Calu3 (cell line): Measurements from ENCODE around the gene CCND3. TPM values are rescaled to one million over a fixed set of nuclear protein-coding genes. Genes with fewer than 3 reads are reported as not detected.
"Not testable (repeated sequence)": the region's sequence is repeated elsewhere in the genome, so short reads cannot be mapped to it uniquely, and the experiment has no call there.

Experiments used
- BruUV-seq: library from RNA; stranded (reverse); fragments of 400-500 nt; replicated peaks from 2 replicates; lab custom pipeline; 2021; lab: Mats Ljungman, UMichigan
- CTCF ChIA-PET: fragments of 300-600 bp; sonication (Branson Sonifier 250); formaldehyde crosslinking; loops from one replicate; lab custom pipeline; 2022; ENCODE audit warnings: antibody characterized with exemption; lab: Charles Lee
- DNase-seq: peaks from one replicate; pipeline ENCODE4 v3.0.0; 2022
- H3K27ac Mint-ChIP-seq: one replicate; pipeline ENCODE4 v1.8.0; 2022; ENCODE audit warnings: mixed read lengths; ENCODE audit not compliant: unreplicated experiment
- H3K27me3 Mint-ChIP-seq: one replicate; pipeline ENCODE4 v1.8.0; 2022; ENCODE audit warnings: mixed read lengths; ENCODE audit not compliant: unreplicated experiment
- H3K36me3 Mint-ChIP-seq: one replicate; pipeline ENCODE4 v1.8.0; 2022; ENCODE audit warnings: mild to moderate bottlenecking, moderate library complexity, mixed read lengths; ENCODE audit not compliant: insufficient read depth, unreplicated experiment
- H3K4me1 Mint-ChIP-seq: one replicate; pipeline ENCODE4 v1.8.0; 2022; ENCODE audit warnings: mild to moderate bottlenecking, low read depth, mixed read lengths; ENCODE audit not compliant: unreplicated experiment
- H3K4me3 Mint-ChIP-seq: one replicate; pipeline ENCODE4 v1.8.0; 2022; ENCODE audit warnings: mild to moderate bottlenecking, low read depth, moderate library complexity, mixed read lengths; ENCODE audit not compliant: unreplicated experiment
- H3K9me3 Mint-ChIP-seq: one replicate; pipeline ENCODE4 v1.8.0; 2022; ENCODE audit warnings: low read depth, mixed read lengths; ENCODE audit not compliant: unreplicated experiment
- CTCF ChIP-seq: fragments of 200-600 bp; IDR thresholded peaks from one replicate; pipeline ENCODE4 v1.8.0; 2022; ENCODE audit warnings: antibody characterized with exemption; ENCODE audit not compliant: unreplicated experiment
- intact Hi-C: fragments of 100-400 bp; cut with micrococcal nuclease; formaldehyde crosslinking; loops from one replicate; pipeline ENCODE4 v1.10.0; 2022; ENCODE audit not compliant: unreplicated experiment
- total RNA-seq: library from RNA; stranded (reverse); gene quantifications from 2 replicates; pipeline ENCODE4 v1.2.3, GENCODE V29; 2022

CCND3 gene
- total RNA-seq, 1 experiment from 2014 or later = 77.4 TPM

GRCh38 chr6:41947581-41948220 is 6.1 kb upstream of the CCND3 start:
- DNase-seq = no peak
- TF ChIP-seq CTCF = no peak
- H3K36me3 Mint-ChIP-seq = no peaks in the 10 kb centered on the region
- CTCF ChIA-PET = interaction anchor here (0.6 kb wide), 1 partner anchor 66 kb away, joined by 4 read pairs; no protein-coding TSS in a partner anchor
- no peaks in the 10 kb centered on the region for H3K4me1 Mint-ChIP-seq
- no peaks in the 10 kb centered on the region for H3K9me3 Mint-ChIP-seq
- H3K27me3 Mint-ChIP-seq = no peaks in the 10 kb centered on the region
- no TSS peak for BruUV-seq
- no peak overlapping the region for H3K4me3 Mint-ChIP-seq
- no peak overlapping the region for H3K27ac Mint-ChIP-seq
- intact Hi-C loops = no loop called here

- H3K27ac Mint-ChIP-seq = no peak overlapping the region
Observed at GRCh38 chr6:41943456-41943855, 1.8 kb upstream of the CCND3 start.

DNA sequence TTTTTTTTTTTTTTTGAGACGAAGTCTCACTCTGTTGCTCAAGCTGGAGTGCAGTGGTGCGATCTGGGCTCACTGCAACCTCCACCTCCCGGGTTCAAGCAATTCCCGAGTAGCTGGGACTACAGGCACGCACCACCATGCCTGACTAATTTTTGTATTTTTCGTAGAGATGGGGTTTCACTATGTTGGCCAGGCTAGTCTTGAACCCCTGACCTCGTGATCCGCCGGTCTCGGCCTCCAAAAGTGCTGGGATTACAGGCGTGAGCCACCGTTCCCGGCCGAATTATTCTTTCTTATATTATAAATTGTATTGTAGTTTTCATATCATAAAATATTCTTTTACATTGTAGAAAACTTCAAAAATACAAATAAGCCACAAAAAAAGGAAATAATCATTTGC is 1.3 kb upstream of the CCND3 start:
- Mint-ChIP-seq H3K4me1 (peaks cover 22% of the 10 kb centered on the region), H3K36me3 (peaks cover 28% of the 10 kb centered on the region)
- H3K9me3 Mint-ChIP-seq, DNase-seq, H3K4me3 Mint-ChIP-seq, BruUV-seq, H3K27ac Mint-ChIP-seq, H3K27me3 Mint-ChIP-seq: not testable (repeated sequence)
- intact Hi-C loops = loop anchor here (2.0 kb wide), 1 partner anchor 24 kb away; no protein-coding TSS in a partner anchor
- CTCF ChIA-PET = interaction anchor here (0.7 to 1.6 kb wide), 2 partner anchors 25 to 242 kb away, joined by 4 read pairs; no protein-coding TSS in a partner anchor

More at GRCh38 chr6:41943456-41943855, 1.8 kb upstream of the CCND3 start:
- intact Hi-C loops = loop anchor here (2.0 kb wide), 1 partner anchor 23 kb away; no protein-coding TSS in a partner anchor
- H3K36me3 Mint-ChIP-seq = peaks cover 28% of the 10 kb centered on the region
- DNase-seq = no peak
- peaks cover 22% of the 10 kb centered on the region for H3K4me1 Mint-ChIP-seq
- H3K27me3 Mint-ChIP-seq = no peaks in the 10 kb centered on the region
- CTCF ChIA-PET = no interaction called here
- TF ChIP-seq CTCF = no peak
- H3K4me3 Mint-ChIP-seq = no peak overlapping the region
- H3K9me3 Mint-ChIP-seq = no peaks in the 10 kb centered on the region
- BruUV-seq = no TSS peak

DNA sequence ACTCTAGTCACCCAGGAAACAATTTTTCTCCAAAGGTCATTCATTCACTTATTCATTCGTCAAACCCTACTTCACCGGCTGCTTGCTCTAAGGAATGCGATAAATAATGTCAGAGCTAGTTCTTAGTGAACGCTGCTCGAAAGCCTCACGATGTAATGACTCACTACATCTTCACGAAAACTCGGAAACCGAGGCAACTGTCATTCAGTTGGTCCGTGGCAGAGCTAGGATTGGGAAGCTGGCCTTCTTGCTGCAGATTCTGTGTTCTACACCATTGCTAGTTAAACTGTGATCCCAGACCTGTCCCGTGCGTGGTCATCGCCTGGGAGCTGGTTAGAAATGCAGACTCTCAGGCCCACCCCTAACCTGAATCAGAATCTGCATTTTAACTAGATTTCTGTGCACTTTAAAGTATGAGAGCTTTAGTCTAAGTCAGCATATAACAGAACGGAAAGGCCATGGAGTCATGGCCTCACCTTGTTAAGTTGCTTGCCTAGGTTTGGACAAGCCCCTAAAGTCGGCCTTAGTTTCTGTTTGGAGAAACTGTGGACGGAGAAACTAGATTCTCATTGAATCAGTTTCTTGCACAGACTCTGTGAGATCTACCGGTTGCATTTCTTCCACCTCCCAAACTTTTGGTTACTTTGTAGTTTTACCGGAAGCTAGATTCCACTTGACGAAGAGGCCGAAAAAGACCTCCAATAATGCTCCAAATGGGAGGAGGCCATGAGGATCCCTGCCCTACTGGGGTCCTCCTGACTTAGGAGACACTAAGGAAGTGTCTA is 651 bp upstream of the CCND3 start:
- intact Hi-C loops = loop anchor here (2.0 kb wide), 1 partner anchor 25 kb away; no protein-coding TSS in a partner anchor
- TSS peak; percentile 56 for BruUV-seq
- CTCF ChIA-PET = interaction anchor here (0.7 to 1.6 kb wide), 5 partner anchors 20 to 241 kb away, joined by 3 to 5 read pairs (median 4); partner anchors contain the start of genes BYSL, MED20 and TOMM6

More for the DNA sequence above, 651 bp upstream of the CCND3 start:
- H3K27ac Mint-ChIP-seq = peak overlapping the region; percentile 93
- TF ChIP-seq CTCF = no peak
- peaks cover 22% of the 10 kb centered on the region for H3K4me1 Mint-ChIP-seq
- no peak for DNase-seq
- peak overlapping the region; percentile 100 for H3K4me3 Mint-ChIP-seq
- H3K9me3 Mint-ChIP-seq = no peaks in the 10 kb centered on the region
- H3K27me3 Mint-ChIP-seq = no peaks in the 10 kb centered on the region
- H3K36me3 Mint-ChIP-seq = peaks cover 31% of the 10 kb centered on the region
